Smooth muscle cell (in vitro differentiated cells): ENCODE measurements around the gene PSMB3. TPM values are rescaled to one million over a fixed set of nuclear protein-coding genes. Genes with fewer than 3 reads are reported as not detected.
A peak's percentile ranks its signal among the peaks of the same experiment; 100 is the strongest.

Experiments
- DNase-seq: peaks from one replicate; lab custom pipeline; 2025; ENCODE audit not compliant: unreplicated experiment; lab: John Stamatoyannopoulos, UW
- H2AFZ ChIP-seq: fragments of 200-600 bp; sonication (generic); 2 replicates; pipeline ENCODE4 v1.6.0; 2016; ENCODE audit warnings: antibody characterized with exemption, low read depth, mild to moderate bottlenecking
- H3F3A ChIP-seq: fragments of 200-600 bp; sonication (generic); 2 replicates; pipeline ENCODE4 v1.6.0; 2017; ENCODE audit warnings: antibody characterized with exemption, low read depth
- H3K27ac ChIP-seq: fragments of 200-600 bp; sonication (generic); 2 replicates; pipeline ENCODE4 v1.5.1; 2016; ENCODE audit warnings: low read depth, mild to moderate bottlenecking
- H3K27me3 ChIP-seq: fragments of 200-600 bp; sonication (generic); 2 replicates; pipeline ENCODE4 v1.6.1; 2016; ENCODE audit warnings: low read depth, mild to moderate bottlenecking
- H3K36me3 ChIP-seq: fragments of 200-600 bp; sonication (generic); 2 replicates; pipeline ENCODE4 v1.5.1; 2016; ENCODE audit warnings: low read depth
- H3K4me1 ChIP-seq: fragments of 200-600 bp; sonication (generic); 2 replicates; pipeline ENCODE4 v1.5.1; 2016; ENCODE audit warnings: low read depth
- H3K4me2 ChIP-seq: fragments of 200-600 bp; sonication (generic); 2 replicates; pipeline ENCODE4 v1.6.0; 2016; ENCODE audit warnings: mild to moderate bottlenecking
- H3K4me3 ChIP-seq: fragments of 200-600 bp; sonication (generic); 2 replicates; pipeline ENCODE4 v1.5.1; 2016; ENCODE audit warnings: mild to moderate bottlenecking
- H3K79me2 ChIP-seq: fragments of 200-600 bp; sonication (generic); 2 replicates; pipeline ENCODE4 v1.6.0; 2016; ENCODE audit warnings: low read depth, mild to moderate bottlenecking
- H3K9ac ChIP-seq: fragments of 200-600 bp; sonication (generic); 2 replicates; pipeline ENCODE4 v1.6.0; 2016; ENCODE audit warnings: low read depth
- H3K9me3 ChIP-seq: fragments of 200-600 bp; sonication (generic); replicated peaks from 2 replicates; pipeline ENCODE4 v1.5.1; 2016; ENCODE audit warnings: low read depth
- H4K20me1 ChIP-seq: fragments of 200-600 bp; sonication (generic); 2 replicates; pipeline ENCODE4 v1.6.0; 2016; ENCODE audit warnings: low read depth
- WGBS: methylation state at CpG from one replicate; pipeline ENCODE4 v1.1.7; 2016; ENCODE audit warnings: low lambda C conversion rate; 5-methylcytosine and 5-hydroxymethylcytosine counted together
- polyA plus RNA-seq: library from polyadenylated mRNA; unstranded; fragments of >200 nt; fragmentation: Nextera tagmentation; extraction: Ambion mirVana; gene quantifications from 2 replicates; pipeline ENCODE4 v1.2.1, GENCODE V29; 2016
- total RNA-seq: library from RNA; depleted of rRNA; stranded (reverse); fragments of >200 nt; gene quantifications from 2 replicates; pipeline ENCODE4 v1.2.3, GENCODE V29; 2014
- TF ChIP-seq, protein P1 (sequence below): fragments of 200-600 bp; sonication (generic); IDR thresholded peaks from 2 replicates; pipeline ENCODE4 v1.5.1; 2017; ENCODE audit warnings: borderline replicate concordance, mild to moderate bottlenecking, antibody characterized with exemption; ENCODE audit not compliant: insufficient read depth, poor library complexity, severe bottlenecking

The PSMB3 gene
- total and polyA plus RNA-seq, 2 experiments from 2014 or later, result 312 to 358 TPM

DNA sequence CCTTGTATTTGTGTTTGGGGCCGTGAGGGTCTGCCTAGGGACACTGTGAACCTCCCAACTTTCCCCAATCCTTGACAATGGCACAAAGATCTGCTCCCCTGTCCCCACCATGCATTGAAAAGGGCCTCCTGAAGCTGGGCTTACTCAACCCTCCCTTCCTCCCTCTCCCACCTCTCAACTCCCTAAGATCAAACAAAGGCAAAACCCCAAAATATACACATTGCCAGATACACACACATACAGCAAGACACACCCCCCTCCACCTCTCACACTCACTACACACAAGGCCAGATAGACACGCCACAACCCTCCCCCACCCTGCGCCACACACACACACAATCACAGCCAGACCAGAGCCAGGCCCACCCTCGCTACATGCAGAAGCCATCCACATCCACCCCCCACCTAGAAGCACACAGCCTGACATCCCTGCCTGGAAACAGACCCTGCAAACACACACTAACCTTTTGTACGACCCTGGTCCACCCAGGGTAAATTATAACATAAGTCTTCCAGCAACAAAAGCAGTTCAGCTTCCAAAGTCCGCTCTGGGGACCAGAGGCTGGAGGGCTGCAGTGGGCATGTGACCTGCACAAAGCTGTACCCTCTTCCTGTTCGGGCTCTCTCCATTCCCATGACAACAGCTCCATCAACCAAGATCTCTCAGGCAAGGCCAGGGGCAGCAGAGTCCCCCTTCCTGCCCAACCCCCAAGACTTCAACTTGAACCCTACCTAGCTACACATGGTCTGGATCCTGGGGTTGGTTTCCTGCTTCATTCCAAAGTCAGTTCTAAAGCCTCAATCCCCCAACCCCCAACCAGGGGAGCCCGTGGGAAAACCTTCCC lies 6.3 kb upstream of the PSMB3 start:
- TF ChIP-seq, protein P1, sequence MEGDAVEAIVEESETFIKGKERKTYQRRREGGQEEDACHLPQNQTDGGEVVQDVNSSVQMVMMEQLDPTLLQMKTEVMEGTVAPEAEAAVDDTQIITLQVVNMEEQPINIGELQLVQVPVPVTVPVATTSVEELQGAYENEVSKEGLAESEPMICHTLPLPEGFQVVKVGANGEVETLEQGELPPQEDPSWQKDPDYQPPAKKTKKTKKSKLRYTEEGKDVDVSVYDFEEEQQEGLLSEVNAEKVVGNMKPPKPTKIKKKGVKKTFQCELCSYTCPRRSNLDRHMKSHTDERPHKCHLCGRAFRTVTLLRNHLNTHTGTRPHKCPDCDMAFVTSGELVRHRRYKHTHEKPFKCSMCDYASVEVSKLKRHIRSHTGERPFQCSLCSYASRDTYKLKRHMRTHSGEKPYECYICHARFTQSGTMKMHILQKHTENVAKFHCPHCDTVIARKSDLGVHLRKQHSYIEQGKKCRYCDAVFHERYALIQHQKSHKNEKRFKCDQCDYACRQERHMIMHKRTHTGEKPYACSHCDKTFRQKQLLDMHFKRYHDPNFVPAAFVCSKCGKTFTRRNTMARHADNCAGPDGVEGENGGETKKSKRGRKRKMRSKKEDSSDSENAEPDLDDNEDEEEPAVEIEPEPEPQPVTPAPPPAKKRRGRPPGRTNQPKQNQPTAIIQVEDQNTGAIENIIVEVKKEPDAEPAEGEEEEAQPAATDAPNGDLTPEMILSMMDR, result no peak
- H3K4me2 ChIP-seq, result peak overlapping the region; percentile 98
- H3K4me1 ChIP-seq, result peaks cover 22% of the 10 kb centered on the region
- peaks cover 6% of the 10 kb centered on the region for H3K27me3 ChIP-seq
- no peak overlapping the region for H2AFZ ChIP-seq
- WGBS, result 54% methylated on average over 8 of the region's 8 CpGs
- DNase-seq, result no peak
- peaks cover 68% of the 10 kb centered on the region for H3K79me2 ChIP-seq
- H4K20me1 ChIP-seq, result peaks cover 61% of the 10 kb centered on the region
- peaks cover 11% of the 10 kb centered on the region for H3F3A ChIP-seq
- H3K36me3 ChIP-seq, result no peaks in the 10 kb centered on the region
- no peak overlapping the region for H3K27ac ChIP-seq
- peak overlapping the region; percentile 72 for H3K4me3 ChIP-seq
- H3K9ac ChIP-seq, result peak overlapping the region; percentile 86
- H3K9me3 ChIP-seq, result no peaks in the 10 kb centered on the region

DNA sequence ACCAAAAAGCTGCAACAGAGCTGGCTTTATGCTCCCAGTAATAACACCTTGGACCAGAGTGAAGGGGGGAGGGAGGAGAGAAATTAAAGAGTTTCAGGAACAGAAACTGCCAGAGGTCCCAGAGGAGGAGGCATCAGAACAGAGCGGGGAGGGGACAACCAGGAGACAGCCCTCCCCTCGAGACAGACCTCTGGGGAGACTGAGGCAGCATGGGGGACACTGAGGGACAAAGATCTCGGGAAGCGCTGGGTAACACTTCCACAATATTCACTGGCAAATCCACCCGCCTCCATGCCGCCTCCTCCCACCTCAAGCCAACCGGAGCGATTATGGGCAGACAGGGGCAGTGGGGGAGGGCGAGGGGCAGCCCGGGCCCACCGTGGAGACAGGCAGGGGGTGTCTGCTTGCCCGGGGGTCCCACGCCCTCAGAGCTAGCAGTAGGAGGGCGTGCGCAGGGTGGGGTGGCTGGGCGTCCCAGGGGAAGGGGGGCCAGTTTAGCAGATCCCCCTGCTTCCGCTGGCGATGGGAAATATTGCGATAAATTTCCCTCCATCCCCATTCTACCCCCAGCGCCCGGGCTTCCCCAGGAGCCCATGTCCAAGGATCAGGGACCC lies 5.6 kb upstream of the PSMB3 start:
- no peak for DNase-seq
- peak overlapping the region; percentile 86 for H3K9ac ChIP-seq
- no peak overlapping the region for H3K27ac ChIP-seq
- 6% methylated on average over 17 of the region's 21 CpGs for WGBS
- peaks cover 61% of the 10 kb centered on the region for H3K79me2 ChIP-seq
- H4K20me1 ChIP-seq, result peaks cover 54% of the 10 kb centered on the region
- H3K4me2 ChIP-seq, result peak overlapping the region; percentile 98
- TF ChIP-seq, protein P1, result no peak
- H3F3A ChIP-seq, result peaks cover 11% of the 10 kb centered on the region
- peak overlapping the region; percentile 72 for H3K4me3 ChIP-seq
- H2AFZ ChIP-seq, result no peak overlapping the region
- peaks cover 22% of the 10 kb centered on the region for H3K4me1 ChIP-seq
- H3K27me3 ChIP-seq, result peaks cover 6% of the 10 kb centered on the region
- no peaks in the 10 kb centered on the region for H3K36me3 ChIP-seq
- no peaks in the 10 kb centered on the region for H3K9me3 ChIP-seq

DNA sequence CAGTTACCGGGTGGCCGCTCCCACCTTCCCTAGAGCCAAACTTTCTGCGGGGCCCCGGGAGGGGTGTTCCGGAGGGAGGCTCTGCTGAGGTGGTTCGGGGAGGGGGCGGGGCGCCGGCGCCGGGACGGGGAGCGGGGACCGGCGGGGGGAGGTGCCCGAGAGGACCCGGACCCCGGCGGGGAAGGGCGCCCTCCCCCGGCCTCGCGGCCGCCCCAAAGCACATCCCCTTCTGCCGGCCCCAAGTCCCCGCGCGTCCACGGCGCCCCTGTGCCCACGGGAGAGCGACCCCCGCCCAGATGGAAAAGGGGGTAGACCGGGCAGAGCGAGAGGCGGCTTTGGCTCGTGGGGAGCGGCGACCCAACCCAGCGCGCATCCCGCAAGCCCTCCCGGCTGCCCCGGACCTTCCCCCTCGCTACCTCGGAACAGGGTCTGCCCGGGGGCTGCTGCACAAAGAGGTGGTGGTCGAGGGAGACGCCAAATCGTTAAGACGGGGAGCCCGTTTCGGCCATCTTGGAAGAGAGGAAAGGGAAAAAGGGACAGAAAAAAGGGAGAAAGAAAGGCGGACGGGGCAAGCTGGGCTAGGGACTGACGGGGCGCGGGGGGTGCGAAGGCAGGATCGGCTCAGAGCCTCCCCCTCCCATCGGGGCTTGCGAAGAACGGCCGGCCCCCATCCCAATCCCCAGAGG lies 4.9 kb upstream of the PSMB3 start:
- Histone ChIP-seq H3K4me2 (peak overlapping the region; percentile 98), H2AFZ (peak overlapping the region; percentile 85), H3K9me3 (no peaks in the 10 kb centered on the region), H3K27ac (no peak overlapping the region), H3K4me3 (peak overlapping the region; percentile 72), H3K79me2 (peaks cover 54% of the 10 kb centered on the region), H3K9ac (peak overlapping the region; percentile 86), H3K27me3 (peaks cover 6% of the 10 kb centered on the region), H3K4me1 (peaks cover 22% of the 10 kb centered on the region), H4K20me1 (peaks cover 47% of the 10 kb centered on the region), H3K36me3 (no peaks in the 10 kb centered on the region), H3F3A (peaks cover 11% of the 10 kb centered on the region)
- TF ChIP-seq, protein P1, result no peak
- DNase-seq, result peak; percentile 36
- under 1% methylated on average over 50 of the region's 64 CpGs for WGBS
